Activated CD4-positive, alpha-beta T cell treated with anti-CD3 and anti-CD28 coated beads, Interleukin-2, amount 10 ng/mL, durations not matched to agents 7 days and 5 days (primary cell): ENCODE measurements around the gene MICALL2. TPM values are rescaled to one million over a fixed set of nuclear protein-coding genes. Genes with fewer than 3 reads are reported as not detected.

Experiments
- CTCF ChIA-PET: fragments of 350-600 bp; sonication (Branson Sonifier 250); formaldehyde crosslinking; loops from one replicate; lab custom pipeline; 2021; ENCODE audit warnings: antibody characterized with exemption; lab: Charles Lee
- POLR2A ChIA-PET: fragments of 350-600 bp; sonication (Branson Sonifier 250); formaldehyde crosslinking; loops from one replicate; lab custom pipeline; 2021; ENCODE audit warnings: antibody characterized with exemption; lab: Charles Lee
- DNase-seq: peaks from one replicate; pipeline ENCODE4 v3.0.0-alpha.2; 2020
- H3K27ac Mint-ChIP-seq: one replicate; pipeline ENCODE4 v1.8.0; 2021; ENCODE audit warnings: mild to moderate bottlenecking, moderate library complexity, mixed read lengths
- H3K27me3 Mint-ChIP-seq: one replicate; pipeline ENCODE4 v1.8.0; 2021; ENCODE audit warnings: mixed read lengths
- H3K36me3 Mint-ChIP-seq: one replicate; pipeline ENCODE4 v1.8.0; 2021; ENCODE audit warnings: low read depth, mixed read lengths
- H3K4me1 Mint-ChIP-seq: one replicate; pipeline ENCODE4 v1.8.0; 2021; ENCODE audit warnings: mixed read lengths
- H3K4me3 Mint-ChIP-seq: one replicate; pipeline ENCODE4 v1.8.0; 2021; ENCODE audit warnings: mild to moderate bottlenecking, moderate library complexity, mixed read lengths
- H3K9me3 Mint-ChIP-seq: one replicate; pipeline ENCODE4 v1.8.0; 2021; ENCODE audit warnings: mixed read lengths
- total RNA-seq, 2 experiments: library from RNA; stranded (reverse); gene quantifications; one replicate each; pipeline ENCODE4 v1.2.3, GENCODE V29; 2021

The MICALL2 gene
- total RNA-seq, 2 experiments from 2014 or later, result 2.1 to 2.7 TPM

GRCh38 chr7:1392556-1392955 is 66.7 kb downstream of the MICALL2 start:
- no peak overlapping the region for H3K27ac Mint-ChIP-seq
- ChIA-PET CTCF (no interaction called here), POLR2A (no interaction called here)
- no peaks in the 10 kb centered on the region for H3K36me3 Mint-ChIP-seq
- peaks cover 7% of the 10 kb centered on the region for H3K9me3 Mint-ChIP-seq
- DNase-seq, result no peak
- H3K27me3 Mint-ChIP-seq, result no peaks in the 10 kb centered on the region
- H3K4me3 Mint-ChIP-seq, result no peak overlapping the region
- no peaks in the 10 kb centered on the region for H3K4me1 Mint-ChIP-seq

GRCh38 chr7:1391449-1391848 is 67.8 kb downstream of the MICALL2 start:
- H3K9me3 Mint-ChIP-seq, result peaks cover 7% of the 10 kb centered on the region
- ChIA-PET POLR2A (no interaction called here), CTCF (no interaction called here)
- no peaks in the 10 kb centered on the region for H3K36me3 Mint-ChIP-seq
- H3K27me3 Mint-ChIP-seq, result peaks cover 3% of the 10 kb centered on the region
- no peak overlapping the region for H3K27ac Mint-ChIP-seq
- H3K4me3 Mint-ChIP-seq, result no peak overlapping the region
- no peak for DNase-seq
- no peaks in the 10 kb centered on the region for H3K4me1 Mint-ChIP-seq

DNA sequence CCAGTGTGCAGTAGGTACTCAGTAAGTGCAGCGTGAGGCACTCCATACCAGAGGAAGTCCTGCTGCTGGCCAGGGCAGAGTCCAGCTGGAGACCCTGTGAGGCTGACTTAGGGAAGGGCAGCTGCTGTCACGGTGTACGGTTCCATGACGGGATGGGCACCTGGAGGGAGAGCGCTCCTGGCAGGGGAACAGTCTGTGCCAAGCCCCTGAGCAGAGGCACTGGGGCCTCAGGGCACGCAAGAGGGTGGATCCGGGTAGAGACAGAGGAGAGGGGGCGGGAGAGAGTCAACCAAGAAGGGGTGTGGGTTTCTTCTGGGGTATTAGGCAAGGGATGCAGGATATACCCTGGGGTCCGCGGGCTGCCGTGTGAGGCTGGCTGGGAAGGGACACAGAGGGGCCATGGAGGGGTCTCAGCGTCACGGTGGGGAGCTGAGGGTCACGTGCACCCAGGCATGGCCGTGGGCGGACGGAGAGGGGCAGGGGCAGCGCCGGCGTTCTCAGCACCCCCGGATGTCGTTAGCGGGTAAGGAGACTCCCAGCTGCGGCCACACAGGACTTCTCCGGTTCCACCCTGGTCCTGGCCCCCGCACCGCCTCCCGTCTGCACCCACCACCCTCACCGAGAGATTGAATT is 70.5 kb downstream of the MICALL2 start:
- H3K27me3 Mint-ChIP-seq, result peaks cover 3% of the 10 kb centered on the region
- H3K36me3 Mint-ChIP-seq, result no peaks in the 10 kb centered on the region
- no peak for DNase-seq
- peaks cover 5% of the 10 kb centered on the region for H3K9me3 Mint-ChIP-seq
- no peaks in the 10 kb centered on the region for H3K4me1 Mint-ChIP-seq
- ChIA-PET POLR2A (no interaction called here), CTCF (no interaction called here)
- H3K4me3 Mint-ChIP-seq, result no peak overlapping the region
- no peak overlapping the region for H3K27ac Mint-ChIP-seq

GRCh38 chr7:1388021-1388702 is 71.1 kb downstream of the MICALL2 start:
- Mint-ChIP-seq H3K4me1 (no peaks in the 10 kb centered on the region), H3K36me3 (no peaks in the 10 kb centered on the region), H3K27ac (no peak overlapping the region), H3K9me3 (peaks cover 5% of the 10 kb centered on the region), H3K27me3 (peaks cover 3% of the 10 kb centered on the region), H3K4me3 (no peak overlapping the region)
- no peak for DNase-seq
- ChIA-PET CTCF (no interaction called here), POLR2A (no interaction called here)

GRCh38 chr7:1387261-1387660 is 72.0 kb downstream of the MICALL2 start:
- Mint-ChIP-seq H3K4me1 (no peaks in the 10 kb centered on the region), H3K27me3 (peaks cover 3% of the 10 kb centered on the region), H3K27ac (no peak overlapping the region), H3K36me3 (no peaks in the 10 kb centered on the region), H3K9me3 (peaks cover 5% of the 10 kb centered on the region), H3K4me3 (no peak overlapping the region)
- CTCF ChIA-PET, result no interaction called here
- DNase-seq, result no peak
- POLR2A ChIA-PET, result no interaction called here

- CTCF ChIA-PET, result no interaction called here
- Mint-ChIP-seq H3K27ac (no peak overlapping the region), H3K4me3 (no peak overlapping the region), H3K27me3 (peaks cover 3% of the 10 kb centered on the region), H3K4me1 (no peaks in the 10 kb centered on the region), H3K9me3 (peaks cover 5% of the 10 kb centered on the region), H3K36me3 (no peaks in the 10 kb centered on the region)
- DNase-seq, result no peak
- POLR2A ChIA-PET, result no interaction called here
These were observed 72.5 kb downstream of the MICALL2 start for GRCh38 chr7:1386623-1387220.

- H3K27ac Mint-ChIP-seq, result no peak overlapping the region
- CTCF ChIA-PET, result no interaction called here
- no peaks in the 10 kb centered on the region for H3K36me3 Mint-ChIP-seq
- H3K9me3 Mint-ChIP-seq, result no peaks in the 10 kb centered on the region
- DNase-seq, result no peak
- POLR2A ChIA-PET, result no interaction called here
- no peaks in the 10 kb centered on the region for H3K4me1 Mint-ChIP-seq
- peaks cover 3% of the 10 kb centered on the region for H3K27me3 Mint-ChIP-seq
- H3K4me3 Mint-ChIP-seq, result no peak overlapping the region
These were observed 73.3 kb downstream of the MICALL2 start for GRCh38 chr7:1385809-1386622.

DNA sequence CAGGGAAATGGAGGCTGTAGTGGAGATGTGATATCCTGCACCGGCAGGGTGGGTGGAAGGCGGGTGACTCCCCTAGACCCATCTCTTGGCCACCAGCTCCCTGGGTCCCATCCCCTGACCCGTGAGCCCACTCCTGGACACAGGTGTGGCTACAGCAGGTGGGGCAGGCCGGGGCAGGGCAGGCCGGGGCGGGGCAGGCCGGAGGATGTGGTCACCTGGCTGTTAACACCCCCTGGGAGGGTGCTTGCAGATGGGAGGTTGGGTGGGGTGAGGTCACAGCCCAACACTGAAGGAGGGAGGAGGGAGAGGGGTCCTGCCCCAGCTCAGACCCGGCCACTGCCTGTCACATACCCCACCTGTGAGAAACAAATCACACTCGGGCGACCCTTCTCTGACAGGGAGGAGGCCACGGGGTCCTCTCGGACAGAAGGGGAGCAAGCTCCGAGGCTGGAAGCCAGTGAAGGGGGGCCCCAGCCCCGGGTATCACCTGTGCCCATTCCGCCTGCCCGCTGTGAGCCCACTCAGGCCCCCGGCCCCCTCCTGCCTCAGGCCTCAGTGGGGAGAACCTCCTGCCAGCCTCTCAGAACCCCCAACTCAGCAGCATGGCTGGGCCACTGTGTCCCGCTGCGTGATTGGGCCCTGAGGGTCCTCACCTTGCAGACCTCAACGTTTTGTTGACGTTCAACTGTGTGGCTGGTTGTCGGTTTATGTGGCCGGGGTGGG is 74.0 kb downstream of the MICALL2 start:
- no peaks in the 10 kb centered on the region for H3K9me3 Mint-ChIP-seq
- no peaks in the 10 kb centered on the region for H3K4me1 Mint-ChIP-seq
- no peak overlapping the region for H3K27ac Mint-ChIP-seq
- ChIA-PET CTCF (no interaction called here), POLR2A (no interaction called here)
- DNase-seq, result no peak
- H3K27me3 Mint-ChIP-seq, result peaks cover 3% of the 10 kb centered on the region
- H3K4me3 Mint-ChIP-seq, result no peak overlapping the region
- no peaks in the 10 kb centered on the region for H3K36me3 Mint-ChIP-seq

Other genes with a start within 250 kb of the MICALL2 start
- gene UNCX, start 226.6 kb downstream of the MICALL2 start, total RNA-seq, result not detected
- 100 to 1,000 TPM in 1 of 2 experiments, 10 to 100 TPM in 1; 90.6 to 104 TPM for gene INTS1, start 44.9 kb upstream of the MICALL2 start, total RNA-seq
- gene MAFK, start 71.2 kb upstream of the MICALL2 start, total RNA-seq, result 10 to 100 TPM; 24.7 to 29.3 TPM
- not detected for gene TMEM184A, start 96.7 kb upstream of the MICALL2 start, total RNA-seq
- gene PSMG3, start 110.6 kb upstream of the MICALL2 start, total RNA-seq, result 10 to 100 TPM; 23.1 to 29.3 TPM
- under 1 TPM in 1 of 2 experiments, not detected in 1; 0.07 TPM for gene ELFN1, start 210.8 kb upstream of the MICALL2 start, total RNA-seq